ENCODE measurements around the gene ECI1. TPM values are rescaled to one million over a fixed set of nuclear protein-coding genes. Genes with fewer than 3 reads are reported as not detected.

Gene ECI1
- total and polyA plus RNA-seq, 2 of the 4 experiments (the other 2 are of a cell fraction), result 20.3 to 30.1 TPM

DNA sequence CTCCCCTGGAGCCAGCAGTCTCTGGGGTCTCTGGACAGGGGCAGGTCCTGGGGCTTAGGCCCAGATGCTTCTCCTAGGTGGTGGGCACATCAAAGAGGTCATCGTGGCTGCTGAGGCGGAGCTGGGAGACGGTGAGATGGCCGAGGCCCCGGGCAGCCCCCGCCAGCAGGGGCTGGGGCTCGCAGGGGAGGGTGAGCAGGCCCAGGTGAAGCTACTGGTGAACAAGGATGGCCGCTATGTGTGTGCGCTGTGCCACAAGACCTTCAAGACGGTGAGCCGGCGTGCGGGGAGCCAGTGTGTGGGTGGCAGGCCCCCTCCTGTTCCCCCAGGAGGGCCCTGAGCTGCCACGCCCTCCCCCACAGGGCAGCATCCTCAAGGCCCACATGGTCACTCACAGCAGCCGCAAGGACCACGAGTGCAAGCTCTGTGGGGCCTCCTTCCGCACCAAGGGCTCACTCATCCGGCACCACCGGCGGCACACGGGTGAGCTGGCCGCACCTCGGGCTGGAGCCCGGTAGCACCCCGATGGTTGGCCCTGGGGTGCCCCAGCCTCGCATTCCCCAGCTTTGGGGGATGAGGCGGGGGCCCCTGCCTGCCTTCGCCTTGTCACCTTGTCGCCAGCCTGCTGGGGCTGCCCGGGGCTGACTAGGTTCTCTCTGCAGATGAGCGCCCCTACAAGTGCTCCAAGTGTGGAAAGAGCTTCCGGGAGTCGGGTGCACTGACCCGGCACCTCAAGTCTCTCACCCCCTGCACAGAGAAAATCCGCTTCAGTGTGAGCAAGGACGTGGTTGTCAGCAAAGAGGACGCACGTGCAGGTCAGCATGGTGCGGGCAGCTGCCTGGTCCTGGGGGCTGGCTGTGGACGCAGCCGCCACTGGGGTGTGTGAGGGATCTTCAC, 19.0 kb downstream of the ECI1 start (continued):
- TF ChIP-seq CEBPB (IDR thresholded peaks at IDR 0.05; ENCODE audit: low read depth, low read length) (no peak), SMC3 (IDR thresholded peaks at IDR 0.05; ENCODE audit: low read depth, low read length) (no peak)

DNA sequence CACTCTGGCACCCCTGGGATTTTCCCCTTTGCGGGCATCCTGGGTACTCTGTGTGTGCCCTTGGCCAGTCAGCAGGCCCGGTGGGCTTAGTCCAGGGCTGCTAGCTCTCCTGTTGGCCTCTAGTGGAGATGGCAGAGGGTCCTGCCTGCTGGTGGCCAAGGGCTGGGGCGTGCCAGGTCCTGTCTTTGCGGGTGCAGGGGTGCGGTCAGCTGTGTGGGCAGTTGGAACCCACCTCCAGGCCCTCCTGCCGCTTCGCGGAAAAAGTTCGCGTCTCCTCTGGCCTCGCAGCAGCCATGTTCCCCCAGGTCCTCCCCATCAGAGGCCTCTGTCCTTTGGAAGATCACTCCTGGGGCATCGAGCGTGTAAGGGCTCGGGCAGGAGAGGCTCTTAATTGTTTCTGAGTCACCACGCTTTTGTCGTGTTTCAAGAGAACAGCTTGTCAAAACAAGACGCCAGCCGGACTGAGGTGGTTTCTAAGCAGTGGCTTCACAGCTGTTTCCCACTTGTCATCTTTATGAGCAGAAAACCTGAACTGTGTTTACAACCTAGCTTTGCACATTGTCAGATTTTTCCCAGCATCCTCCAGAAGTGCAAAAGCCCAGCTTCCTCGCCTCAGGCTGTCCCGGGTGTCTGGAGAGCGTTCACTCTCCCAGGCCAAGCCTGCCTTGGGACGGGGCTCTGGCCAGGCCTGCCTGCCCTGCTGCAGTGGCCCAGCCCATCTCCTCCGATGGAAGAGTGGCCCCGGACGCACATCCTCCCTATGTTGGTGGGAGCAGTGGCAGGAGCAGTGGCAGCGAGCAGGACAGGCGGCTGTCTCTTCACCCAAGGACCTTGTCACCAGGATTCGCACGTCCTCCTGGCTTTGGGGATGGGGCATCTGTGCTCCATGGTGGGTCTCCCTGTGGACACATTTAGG, 20.1 kb downstream of the ECI1 start:
- Histone ChIP-seq H2AK9ac (replicated peaks; ENCODE audit: low read depth, low read length, poor library complexity) (no peak overlapping the region), H3K27me3 (ENCODE audit: control insufficient read depth, insufficient read depth, low read length) (peaks cover under 1% of the 10 kb centered on the region; the same call in 1 of the 2 replicates), H3K79me1 (ENCODE audit: low read depth in 1 of 2, low read length in 2 of 2) (peaks cover 2 to 25% of the 10 kb centered on the region in 2 experiments; a peak in 3 of 4 replicates), H2BK120ac (ENCODE audit: low read depth, low read length) (no peak overlapping the region), H4K8ac (ENCODE audit: low read depth in 2 of 2, low read length in 2 of 2) (no peak overlapping the region), H3K36me3 (ENCODE audit: control insufficient read depth, insufficient read depth, low read length) (peaks cover 60% of the 10 kb centered on the region), H4K5ac (ENCODE audit: low read depth, low read length) (no peak overlapping the region), H2BK5ac (ENCODE audit: low read depth, low read length, poor library complexity, severe bottlenecking) (no peak overlapping the region), H2BK15ac (ENCODE audit: low read depth, low read length) (no peak overlapping the region), H3K4me3 (ENCODE audit: insufficient read depth, low read depth, low read length) (no peak overlapping the region), H3K23ac (ENCODE audit: low read depth, low read length) (no peak overlapping the region), H3K4me1 (ENCODE audit: control insufficient read depth, insufficient read depth, low read length) (peaks cover 4% of the 10 kb centered on the region), H3K56ac (ENCODE audit: extremely low read depth, insufficient read depth, low read length) (no peak overlapping the region), H3K9me1 (ENCODE audit: insufficient read depth, low read length) (peaks cover 6% of the 10 kb centered on the region; the same call in 1 of the 2 replicates), H4K20me1 (ENCODE audit: insufficient read depth, low read length) (peaks cover 24% of the 10 kb centered on the region), H3K9me3 (ENCODE audit: control insufficient read depth, insufficient read depth, low read length) (no peaks in the 10 kb centered on the region), H3K27ac (ENCODE audit: insufficient read depth, low read length) (no peak overlapping the region), H3K9ac (ENCODE audit: low read depth, low read length) (no peak overlapping the region), H2AK5ac (ENCODE audit: low read depth, low read length) (no peak overlapping the region), H3K18ac (ENCODE audit: low read depth, low read length) (no peak overlapping the region), H3K4me2 (ENCODE audit: low read depth, low read length) (no peak overlapping the region), H2BK20ac (ENCODE audit: low read depth, low read length) (no peak overlapping the region), H2AFZ (replicated peaks; ENCODE audit: low read length, poor library complexity) (no peak overlapping the region), H3K14ac (replicated peaks; ENCODE audit: low read depth, low read length) (no peak overlapping the region), H4K91ac (ENCODE audit: insufficient read depth, low read depth, low read length) (no peak overlapping the region), H3K4ac (ENCODE audit: low read depth, low read length) (no peak overlapping the region)
- in situ Hi-C loops (cut with MboI; ENCODE audit: low sequenced_read_pairs), result no loop called here
- ChIA-PET POLR2A (ENCODE audit: unreplicated experiment) (no interaction called here), CTCF (no interaction called here)
- 82% methylated on average over 16 of the region's 29 CpGs; no CpG with 5 or more reads in 1 of the 2 experiments for WGBS, 2 experiments (ENCODE audit: extremely low coverage in 2 of 2, insufficient read length in 1 of 2)
- ATAC-seq (ENCODE audit: low read depth), result no peak
- intact Hi-C loops (cut with micrococcal nuclease), result no loop called here
- no peak for DNase-seq
- BruUV-seq (replicated peaks), result no TSS peak
- TF ChIP-seq RCOR1 (IDR thresholded peaks at IDR 0.05; ENCODE audit: insufficient replicate concordance, low read length), result no peak
- no peak for TF ChIP-seq MXI1 (IDR thresholded peaks at IDR 0.05; ENCODE audit: borderline replicate concordance, low read depth, low read length)
- no peak for TF ChIP-seq FOS (IDR thresholded peaks at IDR 0.05; ENCODE audit: low read depth, low read length)
- no peak for TF ChIP-seq BHLHE40 (IDR thresholded peaks at IDR 0.05; ENCODE audit: low read depth, low read length)
- TF ChIP-seq CHD1 (IDR thresholded peaks at IDR 0.05; ENCODE audit: low read depth, low read length), result no peak
- TF ChIP-seq NFE2L2 (IDR thresholded peaks at IDR 0.05; ENCODE audit: low read depth, low read length), result no peak
- TF ChIP-seq SMC3 (IDR thresholded peaks at IDR 0.05; ENCODE audit: low read depth, low read length), result no peak
- TF ChIP-seq, protein P1, sequence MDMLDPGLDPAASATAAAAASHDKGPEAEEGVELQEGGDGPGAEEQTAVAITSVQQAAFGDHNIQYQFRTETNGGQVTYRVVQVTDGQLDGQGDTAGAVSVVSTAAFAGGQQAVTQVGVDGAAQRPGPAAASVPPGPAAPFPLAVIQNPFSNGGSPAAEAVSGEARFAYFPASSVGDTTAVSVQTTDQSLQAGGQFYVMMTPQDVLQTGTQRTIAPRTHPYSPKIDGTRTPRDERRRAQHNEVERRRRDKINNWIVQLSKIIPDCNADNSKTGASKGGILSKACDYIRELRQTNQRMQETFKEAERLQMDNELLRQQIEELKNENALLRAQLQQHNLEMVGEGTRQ (IDR thresholded peaks at IDR 0.05; ENCODE audit: low read depth, low read length), result no peak
- no peak for TF ChIP-seq RAD21 (IDR thresholded peaks at IDR 0.05; ENCODE audit: low read length)
- dilution Hi-C loops (cut with HindIII; ENCODE audit: low sequenced_read_pairs, unreplicated experiment), result no loop called here

All from IMR-90 (cell line).